ENCODE data around the gene ABL1. TPM values are rescaled to one million over a fixed set of nuclear protein-coding genes. Genes with fewer than 3 reads are reported as not detected.

The ABL1 gene
- polyA plus RNA-seq, 1 of the 3 experiments (the other 2 are of a cell fraction), result 24.6 TPM

GRCh38 chr9:130872093-130872492 lies 37.0 kb downstream of the ABL1 start:
- H3K4me2 ChIP-seq, result no peak overlapping the region
- H3K4me1 ChIP-seq (ENCODE audit: control insufficient read depth in 1 of 2, insufficient read depth in 2 of 2, low read depth in 1 of 2, low read length in 1 of 2), result peaks cover 0 to 10% of the 10 kb centered on the region in 2 experiments; a peak in 2 of 4 replicates
- peaks cover 76% of the 10 kb centered on the region for H4K20me1 ChIP-seq (ENCODE audit: insufficient read depth)
- POLR2A ChIA-PET, result no interaction called here
- TF ChIP-seq GABPA (IDR thresholded peaks at IDR 0.05; ENCODE audit: low read depth), result no peak
- TF ChIP-seq, protein P1, sequence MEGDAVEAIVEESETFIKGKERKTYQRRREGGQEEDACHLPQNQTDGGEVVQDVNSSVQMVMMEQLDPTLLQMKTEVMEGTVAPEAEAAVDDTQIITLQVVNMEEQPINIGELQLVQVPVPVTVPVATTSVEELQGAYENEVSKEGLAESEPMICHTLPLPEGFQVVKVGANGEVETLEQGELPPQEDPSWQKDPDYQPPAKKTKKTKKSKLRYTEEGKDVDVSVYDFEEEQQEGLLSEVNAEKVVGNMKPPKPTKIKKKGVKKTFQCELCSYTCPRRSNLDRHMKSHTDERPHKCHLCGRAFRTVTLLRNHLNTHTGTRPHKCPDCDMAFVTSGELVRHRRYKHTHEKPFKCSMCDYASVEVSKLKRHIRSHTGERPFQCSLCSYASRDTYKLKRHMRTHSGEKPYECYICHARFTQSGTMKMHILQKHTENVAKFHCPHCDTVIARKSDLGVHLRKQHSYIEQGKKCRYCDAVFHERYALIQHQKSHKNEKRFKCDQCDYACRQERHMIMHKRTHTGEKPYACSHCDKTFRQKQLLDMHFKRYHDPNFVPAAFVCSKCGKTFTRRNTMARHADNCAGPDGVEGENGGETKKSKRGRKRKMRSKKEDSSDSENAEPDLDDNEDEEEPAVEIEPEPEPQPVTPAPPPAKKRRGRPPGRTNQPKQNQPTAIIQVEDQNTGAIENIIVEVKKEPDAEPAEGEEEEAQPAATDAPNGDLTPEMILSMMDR (IDR thresholded peaks at IDR 0.05), result no peak
- TF ChIP-seq, protein P2, sequence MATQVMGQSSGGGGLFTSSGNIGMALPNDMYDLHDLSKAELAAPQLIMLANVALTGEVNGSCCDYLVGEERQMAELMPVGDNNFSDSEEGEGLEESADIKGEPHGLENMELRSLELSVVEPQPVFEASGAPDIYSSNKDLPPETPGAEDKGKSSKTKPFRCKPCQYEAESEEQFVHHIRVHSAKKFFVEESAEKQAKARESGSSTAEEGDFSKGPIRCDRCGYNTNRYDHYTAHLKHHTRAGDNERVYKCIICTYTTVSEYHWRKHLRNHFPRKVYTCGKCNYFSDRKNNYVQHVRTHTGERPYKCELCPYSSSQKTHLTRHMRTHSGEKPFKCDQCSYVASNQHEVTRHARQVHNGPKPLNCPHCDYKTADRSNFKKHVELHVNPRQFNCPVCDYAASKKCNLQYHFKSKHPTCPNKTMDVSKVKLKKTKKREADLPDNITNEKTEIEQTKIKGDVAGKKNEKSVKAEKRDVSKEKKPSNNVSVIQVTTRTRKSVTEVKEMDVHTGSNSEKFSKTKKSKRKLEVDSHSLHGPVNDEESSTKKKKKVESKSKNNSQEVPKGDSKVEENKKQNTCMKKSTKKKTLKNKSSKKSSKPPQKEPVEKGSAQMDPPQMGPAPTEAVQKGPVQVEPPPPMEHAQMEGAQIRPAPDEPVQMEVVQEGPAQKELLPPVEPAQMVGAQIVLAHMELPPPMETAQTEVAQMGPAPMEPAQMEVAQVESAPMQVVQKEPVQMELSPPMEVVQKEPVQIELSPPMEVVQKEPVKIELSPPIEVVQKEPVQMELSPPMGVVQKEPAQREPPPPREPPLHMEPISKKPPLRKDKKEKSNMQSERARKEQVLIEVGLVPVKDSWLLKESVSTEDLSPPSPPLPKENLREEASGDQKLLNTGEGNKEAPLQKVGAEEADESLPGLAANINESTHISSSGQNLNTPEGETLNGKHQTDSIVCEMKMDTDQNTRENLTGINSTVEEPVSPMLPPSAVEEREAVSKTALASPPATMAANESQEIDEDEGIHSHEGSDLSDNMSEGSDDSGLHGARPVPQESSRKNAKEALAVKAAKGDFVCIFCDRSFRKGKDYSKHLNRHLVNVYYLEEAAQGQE (IDR thresholded peaks at IDR 0.05; ENCODE audit: low read depth, low read length), result no peak
- no peak for TF ChIP-seq PBX3 (IDR thresholded peaks at IDR 0.05)
- no peak for TF ChIP-seq FOSL2 (IDR thresholded peaks at IDR 0.05; ENCODE audit: borderline replicate concordance, low read depth)
- TF ChIP-seq FOXM1 (IDR thresholded peaks at IDR 0.05; ENCODE audit: low read depth), result no peak
- no peak for TF ChIP-seq POLR2AphosphoS5 (IDR thresholded peaks at IDR 0.05; ENCODE audit: low read depth, low read length)
- TF ChIP-seq YY1 (IDR thresholded peaks at IDR 0.05; ENCODE audit: low read depth), result no peak
- no peak for TF ChIP-seq TCF12 (IDR thresholded peaks at IDR 0.05)
- TF ChIP-seq ZBTB33 (IDR thresholded peaks at IDR 0.05; ENCODE audit: borderline replicate concordance, low read depth), result no peak
- H3K4me3 ChIP-seq (ENCODE audit: low read depth in 2 of 2, low read length in 1 of 2), result no peak overlapping the region
- no peaks in the 10 kb centered on the region for H3K9me3 ChIP-seq
- no peak for DNase-seq
- H2AFZ ChIP-seq (ENCODE audit: low read depth), result no peak overlapping the region
- peaks cover 60 to 72% of the 10 kb centered on the region in 2 experiments for H3K36me3 ChIP-seq (replicated peaks in 1 of 2; ENCODE audit: control insufficient read depth in 1 of 2, insufficient read depth in 2 of 2, low read length in 1 of 2)
- no peaks in the 10 kb centered on the region for H3K27me3 ChIP-seq (ENCODE audit: insufficient read depth)
- CTCF ChIA-PET, result interaction anchor here (1.1 to 7.5 kb wide), 4 partner anchors 55 to 176 kb away, joined by 3 to 116 read pairs (median 6); no protein-coding TSS in a partner anchor
- H3K9ac ChIP-seq, result no peak overlapping the region
- H3K27ac ChIP-seq (ENCODE audit: low read depth in 2 of 2, low read length in 1 of 2), result no peak overlapping the region
- no peaks in the 10 kb centered on the region for H3K9me2 ChIP-seq
- 91% methylated on average over 14 of the region's 15 CpGs for WGBS (ENCODE audit: low lambda C conversion rate)
- H3F3A ChIP-seq (replicated peaks; ENCODE audit: insufficient read depth), result peaks cover 6% of the 10 kb centered on the region
- H3K79me2 ChIP-seq (ENCODE audit: insufficient read depth), result peaks cover 78% of the 10 kb centered on the region

All from SK-N-SH (cell line).